ENCODE data around the gene FAM124A. TPM values are rescaled to one million over a fixed set of nuclear protein-coding genes. Genes with fewer than 3 reads are reported as not detected.

Gene FAM124A
- total RNA-seq, 1 donor from 2014 or later, result not detected

DNA sequence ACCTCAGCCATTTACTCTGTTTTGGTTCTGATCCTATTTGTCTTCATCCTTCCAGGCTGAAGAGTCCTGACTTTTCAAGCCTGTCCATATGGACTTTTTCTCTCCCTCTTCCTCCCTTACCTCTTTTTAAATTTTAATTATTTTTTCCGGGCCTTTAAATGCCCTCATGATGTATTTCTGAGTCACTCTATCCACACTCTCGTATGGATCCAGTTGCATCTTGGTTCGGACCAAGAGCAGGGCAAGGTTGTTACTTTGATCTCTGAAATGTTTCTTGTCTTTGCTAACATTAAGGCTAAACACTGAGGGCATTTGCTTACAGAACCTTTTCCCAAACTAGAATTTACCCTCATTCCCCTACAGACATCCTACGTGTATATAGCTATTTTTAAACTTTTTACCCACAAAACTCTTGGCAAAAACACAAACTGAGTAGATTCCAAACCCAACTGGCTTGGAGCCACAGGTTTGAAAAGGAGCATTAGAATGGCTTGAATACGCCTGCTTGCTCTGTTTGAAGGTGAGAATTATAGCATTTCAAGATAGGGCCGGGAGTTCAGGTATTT lies 69.9 kb downstream of the FAM124A start:
- no peak for DNase-seq
- H3K27me3 Mint-ChIP-seq, result no peaks in the 10 kb centered on the region
- CTCF ChIA-PET, result interaction anchor here (1.1 kb wide), 1 partner anchor 9 kb away, joined by 3 read pairs; no protein-coding TSS in a partner anchor
- no peak for ATAC-seq (ENCODE audit: low read depth)
- no peak overlapping the region for H3K27ac Mint-ChIP-seq
- intact Hi-C loops (cut with micrococcal nuclease), result no loop called here
- TF ChIP-seq CTCF (IDR thresholded peaks at IDR 0.05), result no peak
- H3K4me3 Mint-ChIP-seq, result no peak overlapping the region
- no peaks in the 10 kb centered on the region for H3K9me3 Mint-ChIP-seq
- H3K4me1 Mint-ChIP-seq, result no peaks in the 10 kb centered on the region
- H3K36me3 Mint-ChIP-seq (ENCODE audit: low read depth), result no peaks in the 10 kb centered on the region
- POLR2A ChIA-PET, result no interaction called here

- no peak for TF ChIP-seq CTCF (IDR thresholded peaks at IDR 0.05)
- no peaks in the 10 kb centered on the region for H3K9me3 Mint-ChIP-seq
- no peak for ATAC-seq (ENCODE audit: low read depth)
- DNase-seq, result no peak
- ChIA-PET CTCF (interaction anchor here (0.8 to 1.9 kb wide), 3 partner anchors 10 to 173 kb away, joined by 3 to 12 read pairs (median 4); no protein-coding TSS in a partner anchor), POLR2A (no interaction called here)
- H3K27ac Mint-ChIP-seq, result no peak overlapping the region
- intact Hi-C loops (cut with micrococcal nuclease), result no loop called here
- peaks cover 2% of the 10 kb centered on the region for H3K27me3 Mint-ChIP-seq
- H3K36me3 Mint-ChIP-seq (ENCODE audit: low read depth), result no peaks in the 10 kb centered on the region
- no peak overlapping the region for H3K4me3 Mint-ChIP-seq
- no peaks in the 10 kb centered on the region for H3K4me1 Mint-ChIP-seq
Measured at GRCh38 chr13:51297556-51297955, 75.4 kb downstream of the FAM124A start.

GRCh38 chr13:51298812-51299211 lies 76.6 kb downstream of the FAM124A start:
- CTCF ChIA-PET, result interaction anchor here (1.6 to 1.9 kb wide), 2 partner anchors 11 to 13 kb away, joined by 4 to 12 read pairs; no protein-coding TSS in a partner anchor
- no peaks in the 10 kb centered on the region for H3K9me3 Mint-ChIP-seq
- intact Hi-C loops (cut with micrococcal nuclease), result no loop called here
- no peak for ATAC-seq (ENCODE audit: low read depth)
- H3K4me1 Mint-ChIP-seq, result no peaks in the 10 kb centered on the region
- no peak for TF ChIP-seq CTCF (IDR thresholded peaks at IDR 0.05)
- peaks cover 2% of the 10 kb centered on the region for H3K27me3 Mint-ChIP-seq
- DNase-seq, result no peak
- no peaks in the 10 kb centered on the region for H3K36me3 Mint-ChIP-seq (ENCODE audit: low read depth)
- POLR2A ChIA-PET, result no interaction called here
- no peak overlapping the region for H3K27ac Mint-ChIP-seq
- H3K4me3 Mint-ChIP-seq, result no peak overlapping the region

- Mint-ChIP-seq H3K27ac (no peak overlapping the region), H3K4me3 (no peak overlapping the region), H3K4me1 (no peaks in the 10 kb centered on the region), H3K36me3 (ENCODE audit: low read depth) (no peaks in the 10 kb centered on the region), H3K27me3 (peaks cover 3% of the 10 kb centered on the region), H3K9me3 (no peaks in the 10 kb centered on the region)
- TF ChIP-seq CTCF (IDR thresholded peaks at IDR 0.05), result no peak
- ATAC-seq (ENCODE audit: low read depth) (no peak), DNase-seq (no peak)
- intact Hi-C loops (cut with micrococcal nuclease), result no loop called here
- ChIA-PET POLR2A (no interaction called here), CTCF (interaction anchor here (0.9 to 1.0 kb wide), 2 partner anchors 15 to 17 kb away, joined by 3 read pairs; no protein-coding TSS in a partner anchor)
Measured at GRCh38 chr13:51303063-51303552, 80.9 kb downstream of the FAM124A start.

DNA sequence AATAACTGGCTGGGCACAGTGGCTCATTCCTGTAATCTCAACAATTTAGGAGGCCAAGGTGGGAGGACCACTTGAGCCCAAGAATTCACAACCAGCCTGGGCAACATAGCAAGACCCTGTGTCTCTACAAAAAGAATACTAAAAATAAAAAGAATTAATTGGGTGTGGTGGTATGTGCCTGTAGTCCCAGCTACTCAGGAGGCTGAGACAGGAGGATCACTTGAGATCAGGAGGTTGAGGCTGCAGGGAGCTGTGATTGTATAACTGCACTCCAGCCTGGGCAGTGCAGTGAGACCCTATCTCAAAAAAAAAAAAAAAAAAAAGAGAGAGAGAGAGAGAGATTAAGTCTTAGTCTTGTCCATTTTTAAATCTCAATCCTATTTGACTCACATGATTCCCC lies 81.7 kb downstream of the FAM124A start:
- H3K27me3 Mint-ChIP-seq, result peaks cover 3% of the 10 kb centered on the region
- DNase-seq, result no peak
- H3K27ac Mint-ChIP-seq, result no peak overlapping the region
- intact Hi-C loops (cut with micrococcal nuclease), result no loop called here
- ATAC-seq (ENCODE audit: low read depth), result no peak
- H3K36me3 Mint-ChIP-seq (ENCODE audit: low read depth), result no peaks in the 10 kb centered on the region
- no peak for TF ChIP-seq CTCF (IDR thresholded peaks at IDR 0.05)
- ChIA-PET POLR2A (no interaction called here), CTCF (no interaction called here)
- no peak overlapping the region for H3K4me3 Mint-ChIP-seq
- H3K9me3 Mint-ChIP-seq, result no peaks in the 10 kb centered on the region
- no peaks in the 10 kb centered on the region for H3K4me1 Mint-ChIP-seq

Data from activated B cell treated with CpG ODN at 0.5 μM for 24 hours (primary cell).